HEK293 (cell line): Measurements from ENCODE around the gene NKAP.

Experiments used
- CTCF ChIA-PET: fragments of 350-600 bp; formaldehyde crosslinking; extraction: SDS; loops from one replicate; lab custom pipeline; 2021; ENCODE audit warnings: antibody characterized with exemption; lab: Yijun Ruan, JAX
- POLR2A ChIA-PET: fragments of 300-600 bp; formaldehyde crosslinking; extraction: SDS; loops from one replicate; lab custom pipeline; 2020; ENCODE audit warnings: antibody characterized with exemption, inconsistent platforms; lab: Yijun Ruan, JAX
- H3K27ac ChIP-seq: fragments of 200-500 bp; sonication (Bioruptor generic); 2 replicates; pipeline ENCODE4 v1.5.1; 2014; ENCODE audit warnings: low read depth, low read length, control low read depth, inconsistent platforms; ENCODE audit errors: extremely low read depth
- H3K36me3 ChIP-seq, 2 experiments: fragments of 200-500 bp in 1 of 2; sonication (Bioruptor generic) in 1 of 2; 1 replicate in 1 of 2; 2 replicates in 1 of 2; pipeline ENCODE4 v1.5.1; 2014 to 2017; ENCODE audit warnings: inconsistent platforms in 2 of 2, low read length in 2 of 2; ENCODE audit not compliant: control insufficient read depth in 2 of 2, insufficient read depth in 1 of 2
- H3K4me1 ChIP-seq: fragments of 200-500 bp; sonication (Bioruptor generic); 2 replicates; pipeline ENCODE4 v1.5.1; 2014; ENCODE audit warnings: mild to moderate bottlenecking, low read length, inconsistent platforms; ENCODE audit not compliant: control insufficient read depth, insufficient read depth
- H3K4me3 ChIP-seq: 2 replicates; pipeline ENCODE4 v1.5.1; 2011; ENCODE audit warnings: low read depth, mild to moderate bottlenecking, control low read depth, low read length, moderate library complexity
- H3K9me3 ChIP-seq: fragments of 200-500 bp; sonication (Bioruptor generic); 2 replicates; pipeline ENCODE4 v1.5.1; 2014; ENCODE audit warnings: low read depth, low read length, inconsistent platforms; ENCODE audit not compliant: control insufficient read depth, insufficient read depth
- ZBTB17 ChIP-seq: fragments of 450-650 bp; formaldehyde crosslinking; IDR thresholded peaks from 2 replicates; pipeline ENCODE4 v1.5.1; 2016; ENCODE audit warnings: missing biosample characterization, missing genetic modification characterization
- ZFHX2 ChIP-seq: fragments of 450-650 bp; formaldehyde crosslinking; conservative IDR thresholded peaks from 2 replicates; pipeline ENCODE4 v1.5.1; 2016; ENCODE audit warnings: missing biosample characterization, missing genetic modification characterization
- ZFP37 ChIP-seq: fragments of 450-650 bp; formaldehyde crosslinking; IDR thresholded peaks from 2 replicates; pipeline ENCODE4 v1.5.1; 2016; ENCODE audit warnings: missing biosample characterization, missing genetic modification characterization
- ZNF335 ChIP-seq: fragments of 450-650 bp; formaldehyde crosslinking; conservative IDR thresholded peaks from 2 replicates; pipeline ENCODE4 v1.5.1; 2016; ENCODE audit warnings: missing biosample characterization, missing genetic modification characterization
- ZNF391 ChIP-seq: fragments of 450-650 bp; formaldehyde crosslinking; IDR thresholded peaks from 2 replicates; pipeline ENCODE4 v1.5.1; 2016; ENCODE audit warnings: low read depth, missing biosample characterization, missing genetic modification characterization, borderline replicate concordance
- ZNF677 ChIP-seq: fragments of 450-650 bp; IDR thresholded peaks from 2 replicates; pipeline ENCODE4 v1.5.0; 2018; ENCODE audit warnings: missing biosample characterization, mild to moderate bottlenecking, missing genetic modification characterization, moderate library complexity
- ZNF777 ChIP-seq: fragments of 450-650 bp; formaldehyde crosslinking; IDR thresholded peaks from 2 replicates; pipeline ENCODE4 v1.5.1; 2017; ENCODE audit warnings: missing biosample characterization, missing genetic modification characterization, borderline replicate concordance
- TF ChIP-seq, protein P1 (sequence below): fragments of 450-650 bp; formaldehyde crosslinking; IDR thresholded peaks from 2 replicates; pipeline ENCODE4 v1.5.1; 2016; ENCODE audit warnings: missing biosample characterization, missing genetic modification characterization
- TF ChIP-seq, protein P2 (sequence below): fragments of 450-650 bp; formaldehyde crosslinking; optimal IDR thresholded peaks from 2 replicates; pipeline ENCODE3; 2016; ENCODE audit warnings: missing biosample characterization, mild to moderate bottlenecking, missing genetic modification characterization
- TF ChIP-seq, protein P3 (sequence below): fragments of 450-650 bp; formaldehyde crosslinking; IDR thresholded peaks from 2 replicates; pipeline ENCODE4 v1.5.1; 2016; ENCODE audit warnings: missing biosample characterization, missing genetic modification characterization
- TF ChIP-seq, protein P4 (sequence below): fragments of 450-650 bp; formaldehyde crosslinking; conservative IDR thresholded peaks from 2 replicates; pipeline ENCODE4 v1.5.1; 2016; ENCODE audit warnings: low read depth, missing biosample characterization, missing genetic modification characterization
- TF ChIP-seq, protein P5 (sequence below): fragments of 450-650 bp; formaldehyde crosslinking; IDR thresholded peaks from 2 replicates; pipeline ENCODE4 v1.5.1; 2016; ENCODE audit warnings: missing biosample characterization, missing genetic modification characterization
- TF ChIP-seq, protein P6 (sequence below): fragments of 450-650 bp; formaldehyde crosslinking; IDR thresholded peaks from 2 replicates; pipeline ENCODE4 v1.5.1; 2016; ENCODE audit warnings: missing biosample characterization, missing genetic modification characterization, borderline replicate concordance
- TF ChIP-seq, protein P7 (sequence below): fragments of 450-650 bp; formaldehyde crosslinking; IDR thresholded peaks from 2 replicates; pipeline ENCODE4 v1.5.1; 2016; ENCODE audit warnings: missing biosample characterization, missing genetic modification characterization

NKAP gene

DNA sequence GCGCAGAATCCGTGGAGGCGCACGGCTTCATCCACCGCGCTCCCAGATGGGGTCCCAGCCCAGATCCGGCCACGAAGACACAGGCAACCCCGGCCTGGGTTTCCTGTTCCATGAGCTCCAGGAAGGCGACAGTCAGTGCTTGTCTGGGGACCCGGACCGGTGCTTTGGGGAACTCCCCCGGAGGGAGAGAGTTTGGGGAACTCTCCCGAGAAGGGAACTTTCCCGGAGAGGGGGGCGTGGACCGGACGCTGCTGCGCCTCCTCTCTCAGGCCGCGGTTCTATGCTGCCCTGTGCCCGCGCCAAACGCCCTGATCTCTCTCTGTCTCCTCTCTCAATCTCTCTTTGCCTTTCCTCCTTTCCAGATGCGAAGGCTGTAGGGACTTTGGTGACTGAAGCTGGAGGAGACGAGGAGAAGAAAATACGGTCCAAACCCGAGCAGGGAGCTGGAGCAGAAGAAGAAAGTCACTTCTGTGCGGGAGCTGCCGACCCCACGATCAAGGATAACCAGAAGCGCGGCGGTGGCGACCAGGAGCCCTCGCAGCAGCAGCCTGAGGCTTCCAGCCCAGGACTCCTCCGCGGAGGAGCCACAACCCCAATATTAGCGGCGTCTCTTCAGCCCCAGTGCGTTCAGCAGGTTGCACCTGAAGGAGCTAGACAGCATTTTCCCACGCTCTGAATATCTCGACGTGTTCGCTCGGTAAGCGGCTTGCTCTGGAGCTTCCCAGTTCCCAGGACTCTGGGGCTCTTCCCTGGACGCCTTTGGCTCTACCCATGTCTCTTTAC, 47.6 kb upstream of the NKAP start:
- no peaks in the 10 kb centered on the region for H3K4me1 ChIP-seq
- TF ChIP-seq ZFP37 (tag by site-specific recombination) (no peak), ZNF335 (tag by site-specific recombination) (peak; percentile 15; the same call in 1 of the 2 replicates), ZBTB17 (tag by site-specific recombination) (0 out of 2 replicates have a peak, but pooled peaks have one; percentile 7)
- TF ChIP-seq, protein P1, sequence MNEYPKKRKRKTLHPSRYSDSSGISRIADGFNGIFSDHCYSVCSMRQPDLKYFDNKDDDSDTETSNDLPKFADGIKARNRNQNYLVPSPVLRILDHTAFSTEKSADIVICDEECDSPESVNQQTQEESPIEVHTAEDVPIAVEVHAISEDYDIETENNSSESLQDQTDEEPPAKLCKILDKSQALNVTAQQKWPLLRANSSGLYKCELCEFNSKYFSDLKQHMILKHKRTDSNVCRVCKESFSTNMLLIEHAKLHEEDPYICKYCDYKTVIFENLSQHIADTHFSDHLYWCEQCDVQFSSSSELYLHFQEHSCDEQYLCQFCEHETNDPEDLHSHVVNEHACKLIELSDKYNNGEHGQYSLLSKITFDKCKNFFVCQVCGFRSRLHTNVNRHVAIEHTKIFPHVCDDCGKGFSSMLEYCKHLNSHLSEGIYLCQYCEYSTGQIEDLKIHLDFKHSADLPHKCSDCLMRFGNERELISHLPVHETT = no peak
- TF ChIP-seq, protein P2, sequence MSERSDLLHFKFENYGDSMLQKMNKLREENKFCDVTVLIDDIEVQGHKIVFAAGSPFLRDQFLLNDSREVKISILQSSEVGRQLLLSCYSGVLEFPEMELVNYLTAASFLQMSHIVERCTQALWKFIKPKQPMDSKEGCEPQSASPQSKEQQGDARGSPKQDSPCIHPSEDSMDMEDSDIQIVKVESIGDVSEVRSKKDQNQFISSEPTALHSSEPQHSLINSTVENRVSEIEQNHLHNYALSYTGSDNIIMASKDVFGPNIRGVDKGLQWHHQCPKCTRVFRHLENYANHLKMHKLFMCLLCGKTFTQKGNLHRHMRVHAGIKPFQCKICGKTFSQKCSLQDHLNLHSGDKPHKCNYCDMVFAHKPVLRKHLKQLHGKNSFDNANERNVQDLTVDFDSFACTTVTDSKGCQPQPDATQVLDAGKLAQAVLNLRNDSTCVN = peak; percentile 6
- ChIA-PET CTCF (interaction anchor here (1.0 to 3.0 kb wide), 2 partner anchors 8 to 10 kb away, joined by 5 to 11 read pairs; no protein-coding TSS in a partner anchor), POLR2A (no interaction called here)
- H3K4me3 ChIP-seq = peak overlapping the region; percentile 21
- H3K9me3 ChIP-seq = no peaks in the 10 kb centered on the region
- H3K36me3 ChIP-seq = no peaks in the 10 kb centered on the region
- no peak overlapping the region for H3K27ac ChIP-seq

DNA sequence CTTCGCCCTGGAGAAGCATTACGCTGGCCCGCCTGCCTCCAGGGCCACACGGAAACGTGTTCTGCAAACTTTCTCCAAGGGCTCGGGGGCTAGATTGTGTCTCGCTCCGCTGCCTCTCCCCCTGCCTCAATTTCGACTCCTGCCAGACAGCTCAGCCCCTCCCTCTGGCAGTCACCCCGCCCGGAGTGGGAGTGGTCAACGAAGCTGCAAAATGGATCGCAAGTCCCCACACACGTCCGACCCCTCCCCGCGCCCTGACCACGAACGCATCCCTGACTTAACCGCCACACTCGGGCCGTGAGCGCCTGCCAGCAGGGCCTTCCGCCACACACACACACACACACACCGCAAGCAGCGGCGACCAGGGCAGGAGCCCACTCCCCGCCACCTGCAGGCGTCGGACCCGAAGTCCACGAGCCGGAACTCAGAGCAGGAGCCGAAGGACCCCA, 47.0 kb upstream of the NKAP start:
- no peaks in the 10 kb centered on the region for H3K4me1 ChIP-seq
- ChIA-PET CTCF (interaction anchor here (0.6 to 3.0 kb wide), 3 partner anchors 9 to 1992 kb away, joined by 4 to 11 read pairs (median 5); no protein-coding TSS in a partner anchor), POLR2A (no interaction called here)
- peak overlapping the region; percentile 21 for H3K4me3 ChIP-seq
- no peak overlapping the region for H3K27ac ChIP-seq
- H3K9me3 ChIP-seq = no peaks in the 10 kb centered on the region
- no peaks in the 10 kb centered on the region for H3K36me3 ChIP-seq
- TF ChIP-seq, protein P3, sequence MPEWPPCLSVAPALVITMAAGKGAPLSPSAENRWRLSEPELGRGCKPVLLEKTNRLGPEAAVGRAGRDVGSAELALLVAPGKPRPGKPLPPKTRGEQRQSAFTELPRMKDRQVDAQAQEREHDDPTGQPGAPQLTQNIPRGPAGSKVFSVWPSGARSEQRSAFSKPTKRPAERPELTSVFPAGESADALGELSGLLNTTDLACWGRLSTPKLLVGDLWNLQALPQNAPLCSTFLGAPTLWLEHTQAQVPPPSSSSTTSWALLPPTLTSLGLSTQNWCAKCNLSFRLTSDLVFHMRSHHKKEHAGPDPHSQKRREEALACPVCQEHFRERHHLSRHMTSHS (tag by site-specific recombination) = no peak
- peak; percentile 73; the same call in 1 of the 2 replicates for TF ChIP-seq ZBTB17 (tag by site-specific recombination)
- TF ChIP-seq, protein P4, sequence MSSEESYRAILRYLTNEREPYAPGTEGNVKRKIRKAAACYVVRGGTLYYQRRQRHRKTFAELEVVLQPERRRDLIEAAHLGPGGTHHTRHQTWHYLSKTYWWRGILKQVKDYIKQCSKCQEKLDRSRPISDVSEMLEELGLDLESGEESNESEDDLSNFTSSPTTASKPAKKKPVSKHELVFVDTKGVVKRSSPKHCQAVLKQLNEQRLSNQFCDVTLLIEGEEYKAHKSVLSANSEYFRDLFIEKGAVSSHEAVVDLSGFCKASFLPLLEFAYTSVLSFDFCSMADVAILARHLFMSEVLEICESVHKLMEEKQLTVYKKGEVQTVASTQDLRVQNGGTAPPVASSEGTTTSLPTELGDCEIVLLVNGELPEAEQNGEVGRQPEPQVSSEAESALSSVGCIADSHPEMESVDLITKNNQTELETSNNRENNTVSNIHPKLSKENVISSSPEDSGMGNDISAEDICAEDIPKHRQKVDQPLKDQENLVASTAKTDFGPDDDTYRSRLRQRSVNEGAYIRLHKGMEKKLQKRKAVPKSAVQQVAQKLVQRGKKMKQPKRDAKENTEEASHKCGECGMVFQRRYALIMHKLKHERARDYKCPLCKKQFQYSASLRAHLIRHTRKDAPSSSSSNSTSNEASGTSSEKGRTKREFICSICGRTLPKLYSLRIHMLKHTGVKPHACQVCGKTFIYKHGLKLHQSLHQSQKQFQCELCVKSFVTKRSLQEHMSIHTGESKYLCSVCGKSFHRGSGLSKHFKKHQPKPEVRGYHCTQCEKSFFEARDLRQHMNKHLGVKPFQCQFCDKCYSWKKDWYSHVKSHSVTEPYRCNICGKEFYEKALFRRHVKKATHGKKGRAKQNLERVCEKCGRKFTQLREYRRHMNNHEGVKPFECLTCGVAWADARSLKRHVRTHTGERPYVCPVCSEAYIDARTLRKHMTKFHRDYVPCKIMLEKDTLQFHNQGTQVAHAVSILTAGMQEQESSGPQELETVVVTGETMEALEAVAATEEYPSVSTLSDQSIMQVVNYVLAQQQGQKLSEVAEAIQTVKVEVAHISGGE (tag by site-specific recombination) = no peak
- no peak for TF ChIP-seq ZFHX2 (tag by site-specific recombination)
- no peak for TF ChIP-seq ZNF391
- TF ChIP-seq, protein P5, sequence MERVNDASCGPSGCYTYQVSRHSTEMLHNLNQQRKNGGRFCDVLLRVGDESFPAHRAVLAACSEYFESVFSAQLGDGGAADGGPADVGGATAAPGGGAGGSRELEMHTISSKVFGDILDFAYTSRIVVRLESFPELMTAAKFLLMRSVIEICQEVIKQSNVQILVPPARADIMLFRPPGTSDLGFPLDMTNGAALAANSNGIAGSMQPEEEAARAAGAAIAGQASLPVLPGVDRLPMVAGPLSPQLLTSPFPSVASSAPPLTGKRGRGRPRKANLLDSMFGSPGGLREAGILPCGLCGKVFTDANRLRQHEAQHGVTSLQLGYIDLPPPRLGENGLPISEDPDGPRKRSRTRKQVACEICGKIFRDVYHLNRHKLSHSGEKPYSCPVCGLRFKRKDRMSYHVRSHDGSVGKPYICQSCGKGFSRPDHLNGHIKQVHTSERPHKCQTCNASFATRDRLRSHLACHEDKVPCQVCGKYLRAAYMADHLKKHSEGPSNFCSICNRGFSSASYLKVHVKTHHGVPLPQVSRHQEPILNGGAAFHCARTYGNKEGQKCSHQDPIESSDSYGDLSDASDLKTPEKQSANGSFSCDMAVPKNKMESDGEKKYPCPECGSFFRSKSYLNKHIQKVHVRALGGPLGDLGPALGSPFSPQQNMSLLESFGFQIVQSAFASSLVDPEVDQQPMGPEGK (tag by site-specific recombination) = peak; percentile 46
- TF ChIP-seq ZNF777 (tag by site-specific recombination) = peak; percentile 63; the same call in 1 of the 2 replicates
- TF ChIP-seq, protein P6, sequence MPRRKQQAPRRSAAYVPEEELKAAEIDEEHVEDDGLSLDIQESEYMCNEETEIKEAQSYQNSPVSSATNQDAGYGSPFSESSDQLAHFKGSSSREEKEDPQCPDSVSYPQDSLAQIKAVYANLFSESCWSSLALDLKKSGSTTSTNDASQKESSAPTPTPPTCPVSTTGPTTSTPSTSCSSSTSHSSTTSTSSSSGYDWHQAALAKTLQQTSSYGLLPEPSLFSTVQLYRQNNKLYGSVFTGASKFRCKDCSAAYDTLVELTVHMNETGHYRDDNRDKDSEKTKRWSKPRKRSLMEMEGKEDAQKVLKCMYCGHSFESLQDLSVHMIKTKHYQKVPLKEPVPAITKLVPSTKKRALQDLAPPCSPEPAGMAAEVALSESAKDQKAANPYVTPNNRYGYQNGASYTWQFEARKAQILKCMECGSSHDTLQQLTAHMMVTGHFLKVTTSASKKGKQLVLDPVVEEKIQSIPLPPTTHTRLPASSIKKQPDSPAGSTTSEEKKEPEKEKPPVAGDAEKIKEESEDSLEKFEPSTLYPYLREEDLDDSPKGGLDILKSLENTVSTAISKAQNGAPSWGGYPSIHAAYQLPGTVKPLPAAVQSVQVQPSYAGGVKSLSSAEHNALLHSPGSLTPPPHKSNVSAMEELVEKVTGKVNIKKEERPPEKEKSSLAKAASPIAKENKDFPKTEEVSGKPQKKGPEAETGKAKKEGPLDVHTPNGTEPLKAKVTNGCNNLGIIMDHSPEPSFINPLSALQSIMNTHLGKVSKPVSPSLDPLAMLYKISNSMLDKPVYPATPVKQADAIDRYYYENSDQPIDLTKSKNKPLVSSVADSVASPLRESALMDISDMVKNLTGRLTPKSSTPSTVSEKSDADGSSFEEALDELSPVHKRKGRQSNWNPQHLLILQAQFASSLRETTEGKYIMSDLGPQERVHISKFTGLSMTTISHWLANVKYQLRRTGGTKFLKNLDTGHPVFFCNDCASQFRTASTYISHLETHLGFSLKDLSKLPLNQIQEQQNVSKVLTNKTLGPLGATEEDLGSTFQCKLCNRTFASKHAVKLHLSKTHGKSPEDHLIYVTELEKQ (tag by site-specific recombination) = no peak
- TF ChIP-seq ZNF335 (tag by site-specific recombination) = peak; percentile 96
- no peak for TF ChIP-seq ZNF677
- TF ChIP-seq, protein P7, sequence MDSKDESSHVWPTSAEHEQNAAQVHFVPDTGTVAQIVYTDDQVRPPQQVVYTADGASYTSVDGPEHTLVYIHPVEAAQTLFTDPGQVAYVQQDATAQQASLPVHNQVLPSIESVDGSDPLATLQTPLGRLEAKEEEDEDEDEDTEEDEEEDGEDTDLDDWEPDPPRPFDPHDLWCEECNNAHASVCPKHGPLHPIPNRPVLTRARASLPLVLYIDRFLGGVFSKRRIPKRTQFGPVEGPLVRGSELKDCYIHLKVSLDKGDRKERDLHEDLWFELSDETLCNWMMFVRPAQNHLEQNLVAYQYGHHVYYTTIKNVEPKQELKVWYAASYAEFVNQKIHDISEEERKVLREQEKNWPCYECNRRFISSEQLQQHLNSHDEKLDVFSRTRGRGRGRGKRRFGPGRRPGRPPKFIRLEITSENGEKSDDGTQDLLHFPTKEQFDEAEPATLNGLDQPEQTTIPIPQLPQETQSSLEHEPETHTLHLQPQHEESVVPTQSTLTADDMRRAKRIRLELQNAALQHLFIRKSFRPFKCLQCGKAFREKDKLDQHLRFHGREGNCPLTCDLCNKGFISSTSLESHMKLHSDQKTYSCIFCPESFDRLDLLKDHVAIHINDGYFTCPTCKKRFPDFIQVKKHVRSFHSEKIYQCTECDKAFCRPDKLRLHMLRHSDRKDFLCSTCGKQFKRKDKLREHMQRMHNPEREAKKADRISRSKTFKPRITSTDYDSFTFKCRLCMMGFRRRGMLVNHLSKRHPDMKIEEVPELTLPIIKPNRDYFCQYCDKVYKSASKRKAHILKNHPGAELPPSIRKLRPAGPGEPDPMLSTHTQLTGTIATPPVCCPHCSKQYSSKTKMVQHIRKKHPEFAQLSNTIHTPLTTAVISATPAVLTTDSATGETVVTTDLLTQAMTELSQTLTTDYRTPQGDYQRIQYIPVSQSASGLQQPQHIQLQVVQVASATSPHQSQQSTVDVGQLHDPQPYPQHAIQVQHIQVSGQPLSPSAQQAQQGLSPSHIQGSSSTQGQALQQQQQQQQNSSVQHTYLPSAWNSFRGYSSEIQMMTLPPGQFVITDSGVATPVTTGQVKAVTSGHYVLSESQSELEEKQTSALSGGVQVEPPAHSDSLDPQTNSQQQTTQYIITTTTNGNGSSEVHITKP = peak; percentile 99
